HL-60/S4 (cell line): ENCODE measurements around the gene CLNK.
"Not testable (repeated sequence)": the region's sequence is repeated elsewhere in the genome, so short reads cannot be mapped to it uniquely, and the experiment has no call there.

Experiments used
- in situ Hi-C: fragments of 300-500 bp; cut with MboI; formaldehyde crosslinking; loops from 2 replicates; pipeline ENCODE4 v1.14.3; 2022; ENCODE audit warnings: low sequenced_read_pairs

The CLNK gene

DNA sequence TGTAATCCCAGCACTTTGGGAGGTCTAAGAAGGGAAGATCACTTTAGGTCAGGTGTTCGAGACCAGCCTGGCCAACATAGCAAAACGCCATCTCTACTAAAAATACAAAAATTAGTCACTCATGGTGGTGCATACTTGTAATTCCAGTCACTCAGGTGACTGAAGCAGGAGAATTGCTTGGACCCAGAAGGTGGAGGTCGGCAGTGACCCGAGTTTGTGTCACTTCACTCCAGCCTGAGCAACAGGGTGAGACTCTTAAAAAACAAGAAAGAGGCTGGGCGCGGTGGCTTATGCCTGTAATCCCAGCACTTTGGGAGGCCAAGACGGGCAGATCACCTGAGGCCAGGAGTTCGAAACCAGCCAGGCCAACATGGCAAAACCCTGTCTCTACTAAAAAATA lies 69.6 kb downstream of the CLNK start:
- in situ Hi-C loops, result not testable (repeated sequence)

- in situ Hi-C loops, result no loop called here
Measured at GRCh38 chr4:10613926-10614478, 70.6 kb downstream of the CLNK start.

DNA sequence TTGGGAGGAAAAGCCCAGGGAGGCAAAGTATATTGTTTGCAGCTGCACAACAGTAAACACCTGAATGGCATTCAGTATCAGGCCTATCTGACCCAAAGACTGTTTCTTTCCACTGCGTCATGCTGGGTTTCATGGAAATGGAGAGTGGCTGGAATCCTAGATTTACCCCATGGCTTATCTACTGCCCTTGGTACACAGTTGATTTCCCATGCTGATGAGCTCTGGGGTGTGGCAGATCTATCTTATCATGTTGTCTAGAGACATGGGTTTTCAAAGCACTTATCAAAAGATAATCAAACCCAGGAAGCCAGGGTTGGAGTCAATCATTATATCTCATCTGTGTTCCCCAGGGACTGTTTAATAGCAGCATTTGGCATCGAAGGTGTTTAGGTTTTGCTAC lies 72.1 kb downstream of the CLNK start:
- in situ Hi-C loops, result no loop called here

GRCh38 chr4:10611673-10612072 lies 72.9 kb downstream of the CLNK start:
- in situ Hi-C loops, result no loop called here

DNA sequence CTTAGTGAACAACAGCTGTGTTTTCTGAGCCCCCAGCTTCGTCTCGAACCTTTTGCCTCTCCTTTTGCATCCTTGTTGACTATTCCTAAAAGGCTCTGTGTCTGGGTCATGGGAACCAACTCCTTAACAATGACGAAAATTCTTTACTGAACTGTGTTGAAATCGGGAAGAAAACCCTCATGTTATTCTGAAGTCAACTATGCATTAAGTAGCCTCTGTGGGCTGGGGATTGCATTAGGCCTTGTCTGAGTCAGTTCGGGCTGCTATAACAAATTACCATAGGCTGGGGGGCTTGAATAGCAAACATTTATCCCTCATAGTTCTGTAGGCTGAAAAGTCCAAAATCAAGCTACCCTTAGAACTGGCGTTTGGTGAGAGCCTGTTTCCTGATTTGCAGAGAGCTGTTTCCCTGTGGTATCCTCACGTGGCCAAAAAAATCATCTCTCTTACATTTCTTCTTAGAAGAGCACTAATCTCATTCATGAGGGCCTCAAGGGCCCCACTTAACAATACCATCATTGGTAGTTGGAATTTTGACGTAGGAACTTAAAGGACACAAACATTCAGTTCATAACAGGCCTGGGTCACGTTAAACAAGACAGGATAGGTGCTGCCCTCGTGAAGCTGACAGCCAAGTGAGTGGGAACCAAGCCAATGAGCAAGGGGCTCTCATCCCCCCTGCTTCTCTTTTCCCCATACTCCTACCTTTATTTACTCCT lies 75.9 kb downstream of the CLNK start:
- in situ Hi-C loops, result no loop called here

- in situ Hi-C loops, result no loop called here
Measured at GRCh38 chr4:10607206-10607605, 77.4 kb downstream of the CLNK start.

GRCh38 chr4:10606483-10607155 lies 77.9 kb downstream of the CLNK start:
- in situ Hi-C loops, result no loop called here

DNA sequence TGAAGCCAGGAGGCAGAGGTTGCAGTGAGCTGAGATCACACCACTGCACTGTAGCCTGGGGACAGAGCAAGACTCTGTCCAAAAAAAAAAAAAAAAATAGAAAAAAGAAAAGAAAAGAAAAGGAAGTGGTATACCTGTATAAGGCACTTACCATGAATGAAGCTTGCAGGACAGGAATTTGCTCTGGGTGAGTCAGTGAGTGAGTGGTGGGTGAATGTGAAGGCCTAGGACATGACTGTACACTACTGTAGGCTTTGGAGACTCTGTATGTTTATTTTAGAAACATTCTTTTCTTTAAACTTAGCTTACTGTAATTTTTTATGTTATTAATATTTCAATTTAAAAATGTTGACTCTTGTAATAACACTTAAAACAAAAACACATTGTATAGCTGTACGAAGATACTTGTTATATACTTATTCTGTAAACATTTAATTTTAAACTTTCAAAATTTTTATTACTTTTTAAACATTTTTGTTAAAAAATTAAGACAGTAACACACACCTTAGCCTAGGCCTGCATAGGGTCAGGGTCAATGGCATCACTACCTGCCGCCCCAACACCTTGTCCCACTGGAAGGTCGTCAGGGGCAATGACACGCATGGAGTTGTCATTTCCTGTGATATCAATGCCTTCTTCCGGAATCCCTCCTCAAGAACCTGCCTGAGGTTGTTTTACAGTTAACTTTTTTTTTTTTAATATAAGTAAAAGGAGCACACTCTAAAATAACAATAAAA lies 78.7 kb downstream of the CLNK start:
- in situ Hi-C loops, result no loop called here

- in situ Hi-C loops, result no loop called here
Measured at GRCh38 chr4:10605031-10605430, 79.5 kb downstream of the CLNK start.

DNA sequence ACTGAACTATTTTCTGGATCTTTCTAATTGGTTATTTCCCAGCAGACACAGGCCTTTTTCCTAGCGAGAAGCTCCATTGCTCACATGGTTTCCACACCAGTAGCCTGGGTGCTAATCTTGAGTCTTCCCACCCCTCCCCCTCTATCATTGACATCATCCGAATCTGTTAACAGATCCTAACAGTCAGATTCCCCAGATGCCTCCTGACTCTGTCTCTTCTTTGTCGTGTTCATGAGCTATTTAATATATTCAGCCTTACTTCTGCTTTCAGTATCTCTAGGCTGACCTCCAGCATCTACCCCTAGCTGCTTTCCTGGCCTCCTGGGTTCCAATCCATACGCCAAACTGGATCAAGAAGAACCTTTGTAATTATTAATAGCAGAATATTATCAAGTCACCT lies 85.0 kb downstream of the CLNK start:
- in situ Hi-C loops, result no loop called here

GRCh38 chr4:10598829-10599228 lies 85.7 kb downstream of the CLNK start:
- in situ Hi-C loops, result no loop called here

GRCh38 chr4:10596586-10597290 lies 87.8 kb downstream of the CLNK start:
- in situ Hi-C loops, result no loop called here

- in situ Hi-C loops, result no loop called here
Measured at GRCh38 chr4:10593130-10593529, 91.4 kb downstream of the CLNK start.

DNA sequence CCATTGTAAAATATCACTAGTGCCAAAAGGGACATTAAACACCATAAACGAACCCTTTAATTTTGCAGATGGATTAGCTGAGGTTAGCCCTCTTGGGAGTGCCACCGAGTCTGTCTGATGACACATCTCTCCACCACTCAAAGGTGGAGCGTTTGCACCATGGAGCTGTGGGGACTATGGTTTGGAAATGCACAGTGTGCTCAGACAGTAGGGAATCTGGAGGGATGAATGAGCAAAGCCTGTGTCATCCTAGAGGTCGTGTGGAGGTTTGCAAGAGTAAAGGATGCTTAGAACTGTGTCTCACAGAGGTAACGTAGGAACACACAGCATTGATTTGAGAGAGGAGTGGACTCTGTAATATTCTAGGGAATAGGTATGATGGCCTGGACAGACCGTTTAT lies 93.7 kb downstream of the CLNK start:
- in situ Hi-C loops, result no loop called here

GRCh38 chr4:10589799-10590198 lies 94.8 kb downstream of the CLNK start:
- in situ Hi-C loops, result no loop called here

- in situ Hi-C loops, result no loop called here
Measured at GRCh38 chr4:10589321-10589720, 95.2 kb downstream of the CLNK start.

DNA sequence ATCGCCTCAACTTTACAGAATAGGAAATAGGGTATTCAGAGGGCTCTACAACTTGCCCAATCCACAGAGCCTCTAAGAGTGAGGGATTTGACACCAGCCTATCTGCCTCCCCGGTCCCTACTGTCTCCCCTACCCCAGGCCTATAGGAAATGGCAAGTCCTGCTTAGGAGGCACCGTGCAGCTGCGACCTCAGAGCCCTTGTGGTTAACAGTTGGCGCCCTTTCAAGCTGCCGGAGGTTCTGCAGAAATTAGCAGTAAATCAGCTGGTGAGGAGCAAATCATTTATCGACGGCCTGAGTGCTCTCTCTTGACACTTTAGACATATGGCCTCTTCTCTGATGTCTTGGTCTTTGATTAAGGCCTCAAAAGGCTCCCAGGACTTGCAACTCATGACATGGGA lies 96.9 kb downstream of the CLNK start:
- in situ Hi-C loops, result no loop called here

DNA sequence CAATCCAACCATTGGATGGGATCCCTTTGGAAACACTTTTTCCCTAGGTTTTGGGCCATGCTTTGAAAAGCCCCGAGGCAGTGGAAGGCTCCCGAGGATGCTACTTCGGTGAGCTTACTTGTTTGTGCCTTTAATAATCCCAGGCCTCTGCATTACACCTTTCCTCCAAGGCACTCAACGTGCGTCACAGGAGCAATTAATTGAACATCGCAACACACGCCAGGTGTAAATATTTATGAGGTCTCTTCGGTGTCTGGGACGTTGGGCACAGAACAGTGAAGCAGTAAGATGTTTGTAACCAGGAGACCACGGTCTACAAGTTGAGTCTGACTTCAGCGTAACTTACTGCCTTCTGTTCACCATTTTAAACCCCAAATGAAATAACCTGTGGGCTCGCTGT lies 97.3 kb downstream of the CLNK start:
- in situ Hi-C loops, result no loop called here

DNA sequence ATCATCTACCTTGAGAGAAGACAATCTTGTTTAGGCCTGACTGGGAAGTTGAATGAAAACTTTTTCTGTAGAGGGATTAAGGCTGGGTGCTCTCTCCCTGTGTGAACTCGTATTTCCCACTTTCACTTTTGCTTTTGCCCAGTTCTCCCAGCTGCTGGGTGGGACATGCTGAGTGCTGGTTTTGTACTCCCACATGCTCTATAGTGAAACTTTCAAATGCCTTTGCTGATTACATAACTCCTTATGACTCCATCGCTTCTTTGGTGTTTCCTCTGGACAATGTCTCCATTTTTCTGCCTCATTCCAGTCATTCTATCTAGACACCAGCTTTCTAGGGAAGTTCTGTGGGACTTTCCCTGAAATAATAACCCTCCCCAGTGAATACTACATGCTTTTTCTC lies 100.5 kb downstream of the CLNK start:
- in situ Hi-C loops, result no loop called here

DNA sequence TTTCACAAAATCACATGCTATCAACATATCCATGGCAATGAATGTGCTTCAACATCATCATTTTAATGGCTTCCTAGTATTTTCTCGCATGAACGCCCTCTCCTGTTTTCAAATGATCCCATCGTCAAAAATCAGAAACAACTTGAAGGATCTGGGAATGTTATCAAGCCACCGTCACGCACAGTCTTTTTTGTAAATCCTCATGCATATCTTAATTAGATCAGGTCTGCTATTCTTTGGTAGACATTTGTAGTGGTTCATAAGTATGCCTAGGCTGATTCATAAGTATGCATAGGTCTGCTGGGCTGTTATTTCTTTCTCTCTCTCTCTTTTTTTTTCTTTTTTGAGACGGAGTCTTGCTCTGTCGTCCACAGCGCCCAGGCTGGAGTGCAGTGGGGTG lies 101.6 kb downstream of the CLNK start:
- in situ Hi-C loops, result no loop called here

DNA sequence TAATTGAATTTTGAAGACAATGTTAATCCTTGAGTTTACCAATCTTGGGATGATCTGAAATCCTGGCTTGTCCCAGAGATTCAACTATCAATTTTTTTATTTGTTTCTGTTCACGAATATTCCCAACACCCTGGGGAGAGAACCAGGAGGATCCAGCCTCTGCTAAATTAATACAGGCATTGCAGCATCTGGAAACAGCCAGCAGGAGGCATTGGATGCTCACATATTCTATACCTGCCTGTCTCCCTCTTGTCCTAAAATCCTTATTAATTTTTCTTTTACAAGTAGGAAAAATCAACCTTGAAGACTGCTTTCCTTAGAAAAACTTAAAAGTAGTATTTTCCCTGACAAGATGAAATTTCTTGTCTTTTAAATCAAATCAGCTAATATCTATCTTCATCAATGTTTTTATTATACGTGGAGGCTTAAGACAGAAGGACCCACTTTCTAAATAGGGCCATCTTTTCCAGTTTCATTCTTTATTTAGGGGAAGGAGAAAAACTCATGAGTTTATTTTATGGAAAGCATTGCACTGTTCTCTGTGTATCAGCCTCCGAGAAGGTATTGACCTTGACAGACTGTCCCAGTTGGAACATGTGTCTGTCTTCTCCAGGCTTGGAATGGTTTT lies 102.4 kb downstream of the CLNK start:
- in situ Hi-C loops, result no loop called here
